Natural killer cell (primary cell): ENCODE results near the gene IL4R. TPM values are rescaled to one million over a fixed set of nuclear protein-coding genes. Genes with fewer than 3 reads are reported as not detected.

Experiments used
- ATAC-seq, 3 donors: fragments of 150-1000 bp in 2 of 3; fragments of 200-7000 bp in 1 of 3; cut with Tn5 transposase; 1 replicate in 1 of 3; 2 replicates in 2 of 3; pipeline ENCODE4 v1.10.0; 2021; ENCODE audit warnings: mild to moderate bottlenecking in 2 of 3, moderate library complexity in 2 of 3
- DNase-seq, 2 donors: peaks; one replicate each; pipeline versions ENCODE4 v3.0.0 to v3.0.0-alpha.2; 2013 to 2021; ENCODE audit warnings: mixed read lengths in 1 of 2
- H3K27ac ChIP-seq: one replicate; pipeline ENCODE4 v1.5.1; 2013; ENCODE audit warnings: mild to moderate bottlenecking, low read length
- H3K27me3 ChIP-seq: one replicate; pipeline ENCODE4 v1.6.1; 2013; ENCODE audit warnings: low read length; ENCODE audit not compliant: control insufficient read depth, insufficient read depth
- H3K36me3 ChIP-seq: one replicate; pipeline ENCODE4 v1.6.1; 2013; ENCODE audit warnings: low read length; ENCODE audit not compliant: control insufficient read depth, insufficient read depth
- H3K4me1 ChIP-seq: one replicate; pipeline ENCODE4 v1.6.1; 2013; ENCODE audit warnings: low read length; ENCODE audit not compliant: control insufficient read depth, insufficient read depth
- H3K4me3 ChIP-seq: one replicate; pipeline ENCODE4 v1.5.1; 2013; ENCODE audit warnings: low read length
- H3K9me3 ChIP-seq: one replicate; pipeline ENCODE4 v1.6.1; 2013; ENCODE audit warnings: low read length; ENCODE audit not compliant: control insufficient read depth, insufficient read depth
- H3K27ac Mint-ChIP-seq, 2 donors: one replicate each; pipeline ENCODE4 v1.8.0; 2022; ENCODE audit warnings: mild to moderate bottlenecking in 2 of 2, mixed read lengths in 2 of 2, moderate library complexity in 1 of 2
- H3K27me3 Mint-ChIP-seq, 2 donors: one replicate each; pipeline ENCODE4 v1.8.0; 2022; ENCODE audit warnings: low read depth in 2 of 2, mixed read lengths in 2 of 2
- H3K36me3 Mint-ChIP-seq: one replicate; pipeline ENCODE4 v1.8.0; 2022; ENCODE audit warnings: mixed read lengths
- H3K4me1 Mint-ChIP-seq, 2 donors: one replicate each; pipeline ENCODE4 v1.8.0; 2022; ENCODE audit warnings: mixed read lengths in 2 of 2
- H3K4me3 Mint-ChIP-seq: one replicate; pipeline ENCODE4 v1.8.0; 2022; ENCODE audit warnings: mild to moderate bottlenecking, moderate library complexity, mixed read lengths
- H3K9me3 Mint-ChIP-seq, 2 donors: one replicate each; pipeline ENCODE4 v1.8.0; 2022; ENCODE audit warnings: mixed read lengths in 2 of 2
- WGBS: methylation state at CpG from one replicate; pipeline ENCODE4 v1.1.7; 2013; ENCODE audit warnings: missing lambda C conversion rate; ENCODE audit not compliant: insufficient coverage; 5-methylcytosine and 5-hydroxymethylcytosine counted together
- intact Hi-C: fragments of 100-400 bp; cut with micrococcal nuclease; formaldehyde crosslinking; loops from one replicate; pipeline ENCODE4 v1.14.2; 2022
- total RNA-seq, 4 donors: library from RNA; stranded (reverse); fragments of 120-200 nt in 1 of 4; gene quantifications; one replicate each; pipeline versions ENCODE4 v1.2.3 to v1.2.4, GENCODE V29; 2013 to 2022
- TF ChIP-seq, protein P1 (sequence below): fragments of 200-600 bp; IDR thresholded peaks from one replicate; pipeline ENCODE4 v1.8.0; 2022; ENCODE audit warnings: antibody characterized with exemption

The IL4R gene
- total RNA-seq, 3 donors from 2014 or later (not counting 1 experiment from before 2014, with no cell fraction given) = 70.2 to 87.2 (median 86.0) TPM

DNA sequence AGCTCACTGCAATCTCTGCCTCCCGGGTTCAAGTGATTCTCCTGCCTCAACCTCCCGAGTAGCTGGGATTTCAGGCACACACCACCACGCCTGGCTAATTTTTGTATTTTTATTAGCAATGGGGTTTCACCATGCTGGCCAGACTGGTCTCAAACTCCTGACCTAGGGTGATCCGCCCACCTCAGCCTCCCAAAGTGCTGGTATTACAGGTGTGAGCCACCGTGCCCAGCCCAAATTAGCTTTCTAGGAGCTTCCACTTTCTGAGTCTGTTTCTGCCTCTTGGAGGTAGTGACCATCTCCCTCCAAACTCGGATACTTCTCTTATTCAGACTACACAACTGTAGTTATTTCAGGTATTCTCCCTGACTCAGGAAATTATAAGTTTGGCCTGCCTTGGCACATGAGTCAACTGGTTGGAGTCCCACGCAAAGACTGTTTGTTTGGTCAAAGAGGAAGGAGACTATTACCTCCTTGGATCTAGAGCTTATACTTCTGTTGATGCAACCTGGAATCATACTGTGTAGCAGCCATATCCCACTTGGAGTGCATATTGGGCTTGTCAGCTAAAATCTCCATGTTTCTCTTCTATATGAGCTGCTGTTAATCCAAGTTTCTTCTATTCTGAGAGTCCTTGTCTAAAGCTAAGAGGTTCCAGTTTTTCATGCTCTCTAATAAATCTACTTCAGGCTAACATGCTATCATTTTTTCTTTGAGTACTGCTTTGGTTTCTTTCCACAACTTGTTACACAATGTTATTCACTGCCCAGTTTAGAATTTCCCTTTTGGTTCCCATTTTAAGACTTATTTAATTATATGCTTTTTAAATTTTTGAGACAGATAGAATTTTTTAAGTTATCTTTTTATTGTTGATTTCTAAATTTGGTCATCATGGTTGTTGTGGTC is 7.5 kb downstream of the IL4R start:
- no peaks in the 10 kb centered on the region for H3K27me3 ChIP-seq
- no peaks in the 10 kb centered on the region for H3K9me3 Mint-ChIP-seq
- peaks cover 60% of the 10 kb centered on the region for H3K4me1 ChIP-seq
- intact Hi-C loops = no loop called here
- TF ChIP-seq, protein P1, sequence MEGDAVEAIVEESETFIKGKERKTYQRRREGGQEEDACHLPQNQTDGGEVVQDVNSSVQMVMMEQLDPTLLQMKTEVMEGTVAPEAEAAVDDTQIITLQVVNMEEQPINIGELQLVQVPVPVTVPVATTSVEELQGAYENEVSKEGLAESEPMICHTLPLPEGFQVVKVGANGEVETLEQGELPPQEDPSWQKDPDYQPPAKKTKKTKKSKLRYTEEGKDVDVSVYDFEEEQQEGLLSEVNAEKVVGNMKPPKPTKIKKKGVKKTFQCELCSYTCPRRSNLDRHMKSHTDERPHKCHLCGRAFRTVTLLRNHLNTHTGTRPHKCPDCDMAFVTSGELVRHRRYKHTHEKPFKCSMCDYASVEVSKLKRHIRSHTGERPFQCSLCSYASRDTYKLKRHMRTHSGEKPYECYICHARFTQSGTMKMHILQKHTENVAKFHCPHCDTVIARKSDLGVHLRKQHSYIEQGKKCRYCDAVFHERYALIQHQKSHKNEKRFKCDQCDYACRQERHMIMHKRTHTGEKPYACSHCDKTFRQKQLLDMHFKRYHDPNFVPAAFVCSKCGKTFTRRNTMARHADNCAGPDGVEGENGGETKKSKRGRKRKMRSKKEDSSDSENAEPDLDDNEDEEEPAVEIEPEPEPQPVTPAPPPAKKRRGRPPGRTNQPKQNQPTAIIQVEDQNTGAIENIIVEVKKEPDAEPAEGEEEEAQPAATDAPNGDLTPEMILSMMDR = no peak
- H3K9me3 ChIP-seq = no peaks in the 10 kb centered on the region
- H3K36me3 Mint-ChIP-seq = no peaks in the 10 kb centered on the region
- H3K27ac ChIP-seq = no peak overlapping the region
- H3K27ac Mint-ChIP-seq = no peak overlapping the region
- H3K4me3 Mint-ChIP-seq = no peak overlapping the region
- DNase-seq (no peak), ATAC-seq (no peak)
- no peaks in the 10 kb centered on the region for H3K27me3 Mint-ChIP-seq
- H3K4me3 ChIP-seq = no peak overlapping the region
- H3K36me3 ChIP-seq = peaks cover 4% of the 10 kb centered on the region
- peaks cover 51 to 68% of the 10 kb centered on the region in 2 donors for H3K4me1 Mint-ChIP-seq
- 90% methylated on average over 7 of the region's 7 CpGs for WGBS

DNA sequence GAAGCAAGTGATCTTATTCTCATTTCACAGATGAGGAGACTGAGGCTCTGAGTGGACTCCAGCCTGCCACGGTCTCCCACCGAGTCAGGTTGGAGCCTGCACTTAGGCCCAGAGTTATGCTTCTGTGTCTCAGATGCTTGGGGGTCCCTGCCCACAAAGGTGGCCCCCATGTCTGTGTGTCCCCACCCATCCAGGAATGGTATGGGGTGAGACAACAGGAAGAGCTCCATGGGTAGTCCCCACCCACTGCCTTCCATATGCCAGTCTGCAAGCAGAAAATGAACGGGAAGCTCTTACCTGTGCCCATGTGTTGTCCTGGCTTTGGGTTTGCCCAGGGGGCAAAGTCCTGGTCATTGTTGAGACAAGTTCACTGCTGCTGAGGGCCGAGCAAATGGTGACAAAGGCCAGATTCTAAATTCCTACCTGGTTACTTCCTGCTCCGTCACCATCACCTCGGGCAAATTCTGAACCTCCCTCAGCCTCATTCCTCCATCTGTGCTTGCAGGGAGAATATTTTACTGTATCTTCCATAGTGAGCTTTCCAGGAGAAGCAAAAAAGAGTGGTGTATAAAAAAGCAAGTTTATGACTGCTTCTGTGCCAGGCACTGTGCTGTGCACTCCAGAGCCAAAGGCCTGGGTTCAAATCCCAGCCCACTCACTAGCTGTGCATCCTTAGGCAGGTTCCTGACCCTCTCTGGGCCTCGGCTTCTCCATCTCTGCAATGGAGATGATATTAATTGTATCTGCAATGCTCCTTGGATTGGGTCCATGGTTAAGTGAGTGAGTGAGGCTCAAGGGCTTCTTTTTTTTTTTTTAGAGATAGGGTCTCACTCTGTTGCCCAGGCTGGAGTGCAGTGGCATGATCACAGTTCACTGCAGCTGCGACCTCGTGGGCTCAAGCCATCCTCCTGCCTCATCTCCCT is 9.3 kb downstream of the IL4R start:
- TF ChIP-seq, protein P1 = no peak
- no peak overlapping the region for H3K27ac ChIP-seq
- Mint-ChIP-seq H3K36me3 (no peaks in the 10 kb centered on the region), H3K4me1 (peaks cover 48 to 63% of the 10 kb centered on the region in 2 donors), H3K9me3 (no peaks in the 10 kb centered on the region), H3K4me3 (no peak overlapping the region), H3K27ac (no peak overlapping the region), H3K27me3 (no peaks in the 10 kb centered on the region)
- H3K9me3 ChIP-seq = no peaks in the 10 kb centered on the region
- WGBS = 91% methylated on average over 9 of the region's 9 CpGs
- ATAC-seq (no peak), DNase-seq (no peak)
- peaks cover 56% of the 10 kb centered on the region for H3K4me1 ChIP-seq
- intact Hi-C loops = no loop called here
- H3K27me3 ChIP-seq = no peaks in the 10 kb centered on the region
- H3K4me3 ChIP-seq = no peak overlapping the region
- peaks cover 4% of the 10 kb centered on the region for H3K36me3 ChIP-seq

DNA sequence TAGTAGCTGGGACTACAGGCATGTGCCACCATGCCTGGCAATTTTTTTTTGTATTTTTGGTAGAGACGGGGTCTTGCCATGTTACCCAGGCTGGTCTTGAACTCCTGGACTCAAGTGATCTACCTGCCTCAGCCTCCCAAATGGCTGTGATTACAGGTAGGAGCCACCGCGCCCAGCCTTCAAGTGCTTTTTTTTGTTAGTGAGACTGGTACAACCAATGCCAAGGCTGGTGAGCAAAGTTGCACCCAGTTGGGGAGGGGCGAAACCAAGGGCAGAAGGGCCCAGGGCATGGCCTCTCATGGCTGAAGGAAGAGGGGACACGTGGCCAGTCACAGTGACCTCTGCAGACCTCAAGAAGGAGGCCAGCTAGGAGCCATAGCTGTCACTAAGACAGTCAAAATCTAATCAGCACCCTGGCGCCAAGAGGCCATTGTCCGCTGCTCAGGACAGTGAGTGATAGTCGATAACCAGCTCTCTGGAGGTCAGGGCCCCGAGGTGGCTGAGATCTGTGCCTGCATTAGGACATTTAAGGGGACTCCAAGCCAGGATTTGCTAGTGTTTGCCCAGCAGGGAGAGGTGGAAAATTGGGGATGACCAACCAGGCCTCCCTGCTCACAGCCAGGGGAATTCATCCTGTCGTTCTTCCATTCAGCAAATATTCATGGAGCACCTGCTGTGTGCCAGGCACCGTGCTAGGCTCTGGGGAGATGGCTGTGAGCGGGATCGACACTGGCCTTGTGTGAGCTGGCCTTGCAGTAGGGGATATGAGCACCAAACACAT is 10.2 kb downstream of the IL4R start:
- ATAC-seq (no peak), DNase-seq (no peak)
- 91% methylated on average over 13 of the region's 13 CpGs for WGBS
- no peaks in the 10 kb centered on the region for H3K27me3 ChIP-seq
- Mint-ChIP-seq H3K36me3 (no peaks in the 10 kb centered on the region), H3K4me1 (peaks cover 42 to 58% of the 10 kb centered on the region in 2 donors), H3K27ac (no peak overlapping the region), H3K9me3 (no peaks in the 10 kb centered on the region), H3K4me3 (no peak overlapping the region), H3K27me3 (no peaks in the 10 kb centered on the region)
- TF ChIP-seq, protein P1 = no peak
- no peak overlapping the region for H3K4me3 ChIP-seq
- peaks cover 48% of the 10 kb centered on the region for H3K4me1 ChIP-seq
- H3K36me3 ChIP-seq = peaks cover 4% of the 10 kb centered on the region
- H3K27ac ChIP-seq = no peak overlapping the region
- intact Hi-C loops = no loop called here
- no peaks in the 10 kb centered on the region for H3K9me3 ChIP-seq
